ENCODE data around the gene E2F6.

Gene E2F6

DNA sequence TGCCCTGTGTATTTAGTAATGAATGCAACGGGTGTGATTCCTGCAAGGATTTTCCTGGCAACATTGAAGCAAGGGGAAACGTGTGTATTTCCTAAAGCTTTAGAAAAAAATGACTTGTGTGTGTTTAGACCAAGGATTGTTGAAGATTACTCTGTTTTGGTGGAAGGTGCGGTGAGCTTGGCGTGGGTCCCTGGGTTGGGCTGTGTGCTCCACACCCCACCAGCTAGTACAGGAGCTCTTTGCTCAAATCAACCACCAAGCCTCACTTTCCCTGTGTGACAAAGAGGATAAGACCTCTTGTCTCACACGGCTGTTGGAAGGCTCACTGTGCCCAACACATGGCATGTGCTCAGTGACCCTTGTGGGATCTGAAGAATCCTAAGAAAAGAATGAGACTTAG lies 46.5 kb upstream of the E2F6 start:
- no peak overlapping the region for H3K27ac ChIP-seq
- H3K27me3 ChIP-seq: peaks cover 15% of the 10 kb centered on the region
- TF ChIP-seq CTCF (IDR thresholded peaks at IDR 0.05): no peak
- no peaks in the 10 kb centered on the region for H3K9me3 ChIP-seq
- H3K4me3 ChIP-seq (ENCODE audit: low read depth in 1 of 2, low read length in 1 of 2): no peak overlapping the region
- H3K4me1 ChIP-seq (ENCODE audit: control insufficient read depth in 1 of 2, insufficient read depth in 1 of 2, low read depth in 1 of 2, low read length in 1 of 2): no peaks in the 10 kb centered on the region
- H3K36me3 ChIP-seq: no peaks in the 10 kb centered on the region

DNA sequence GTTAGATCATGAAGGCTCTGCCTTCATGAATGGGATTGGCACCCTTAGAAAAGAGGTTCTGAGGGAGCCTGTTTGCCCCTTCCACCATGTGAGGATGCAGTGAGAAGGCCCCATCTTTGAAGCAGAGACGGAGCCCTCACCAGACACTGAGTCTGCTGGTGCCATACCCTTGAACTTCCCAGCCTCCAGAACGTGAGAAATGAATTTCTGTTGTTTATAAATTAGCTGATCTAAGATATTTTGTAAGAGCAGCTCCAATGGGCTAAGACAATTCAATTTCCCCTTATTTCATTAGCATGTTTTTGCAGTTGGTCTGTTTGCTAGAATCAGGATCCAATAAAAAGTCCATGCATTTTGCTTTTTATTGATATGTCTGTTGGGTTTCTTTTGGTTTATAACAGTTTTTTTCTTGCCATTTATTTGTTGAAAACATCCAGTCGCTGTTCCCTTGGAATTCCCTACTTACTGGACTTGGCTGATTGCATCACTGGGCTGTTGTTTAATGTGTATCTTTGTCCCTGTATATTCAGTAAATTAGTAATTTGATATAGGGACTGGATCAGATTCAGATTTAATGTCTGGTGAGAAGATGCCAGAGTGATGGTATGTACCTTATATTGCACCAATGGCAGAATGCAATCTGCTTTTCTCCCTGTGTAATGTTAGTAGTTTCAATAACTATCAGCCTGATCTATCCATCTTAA lies 43.8 kb upstream of the E2F6 start:
- no peak for TF ChIP-seq CTCF (IDR thresholded peaks at IDR 0.05)
- Histone ChIP-seq H3K9me3 (no peaks in the 10 kb centered on the region), H3K27me3 (peaks cover 15% of the 10 kb centered on the region), H3K4me3 (ENCODE audit: low read depth in 1 of 2, low read length in 1 of 2) (no peak overlapping the region), H3K27ac (no peak overlapping the region), H3K36me3 (no peaks in the 10 kb centered on the region), H3K4me1 (ENCODE audit: control insufficient read depth in 1 of 2, insufficient read depth in 1 of 2, low read depth in 1 of 2, low read length in 1 of 2) (no peaks in the 10 kb centered on the region)

GRCh38 chr2:11508279-11508678 lies 42.3 kb upstream of the E2F6 start:
- TF ChIP-seq CTCF (IDR thresholded peaks at IDR 0.05): no peak
- Histone ChIP-seq H3K36me3 (no peaks in the 10 kb centered on the region), H3K27ac (no peak overlapping the region), H3K9me3 (no peaks in the 10 kb centered on the region), H3K4me3 (ENCODE audit: low read depth in 1 of 2, low read length in 1 of 2) (no peak overlapping the region), H3K4me1 (ENCODE audit: control insufficient read depth in 1 of 2, insufficient read depth in 1 of 2, low read depth in 1 of 2, low read length in 1 of 2) (no peaks in the 10 kb centered on the region), H3K27me3 (peaks cover 10% of the 10 kb centered on the region)

DNA sequence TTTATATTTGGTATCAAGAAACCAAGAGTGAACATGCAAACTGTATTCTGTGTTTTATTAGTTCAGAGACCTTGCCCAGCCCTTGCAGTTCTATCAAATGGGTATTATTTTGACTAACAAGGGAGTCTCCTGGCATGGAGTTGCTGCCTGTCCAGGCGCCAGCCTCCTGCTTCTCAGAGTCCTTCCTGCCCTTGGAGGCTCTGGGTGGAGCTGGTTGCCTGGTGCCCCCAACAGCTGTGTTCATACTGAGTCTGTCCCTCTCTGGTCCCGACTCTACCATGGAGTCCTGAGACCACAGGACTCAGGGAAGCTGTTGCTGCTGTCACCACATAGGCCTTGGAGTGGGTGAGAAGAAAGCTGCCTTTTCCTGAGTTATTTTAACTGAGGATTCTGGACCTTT lies 41.6 kb upstream of the E2F6 start:
- no peaks in the 10 kb centered on the region for H3K9me3 ChIP-seq
- H3K27ac ChIP-seq: no peak overlapping the region
- no peak for TF ChIP-seq CTCF (IDR thresholded peaks at IDR 0.05)
- H3K4me3 ChIP-seq (ENCODE audit: low read depth in 1 of 2, low read length in 1 of 2): no peak overlapping the region
- no peaks in the 10 kb centered on the region for H3K4me1 ChIP-seq (ENCODE audit: control insufficient read depth in 1 of 2, insufficient read depth in 1 of 2, low read depth in 1 of 2, low read length in 1 of 2)
- no peaks in the 10 kb centered on the region for H3K36me3 ChIP-seq
- peaks cover 8% of the 10 kb centered on the region for H3K27me3 ChIP-seq

DNA sequence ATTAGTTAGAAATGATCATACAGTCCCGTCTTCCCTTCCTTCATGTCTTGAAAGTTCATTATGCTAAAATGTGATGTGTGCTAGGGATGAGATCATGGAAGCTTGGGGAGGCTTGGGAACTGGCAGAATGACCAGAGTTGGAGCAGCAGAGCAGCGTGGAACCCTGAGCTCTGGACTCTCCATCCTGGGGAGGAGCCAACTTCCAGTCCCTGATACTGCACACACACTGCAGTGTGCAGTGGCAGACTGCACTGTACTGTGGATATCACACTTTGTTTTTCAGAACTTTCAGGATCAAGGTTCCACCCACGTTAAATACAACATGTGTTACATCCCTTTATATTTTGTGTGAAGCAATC lies 40.6 kb upstream of the E2F6 start:
- Histone ChIP-seq H3K4me3 (ENCODE audit: low read depth in 1 of 2, low read length in 1 of 2) (no peak overlapping the region), H3K36me3 (no peaks in the 10 kb centered on the region), H3K27ac (no peak overlapping the region), H3K9me3 (no peaks in the 10 kb centered on the region), H3K27me3 (peaks cover 3% of the 10 kb centered on the region), H3K4me1 (ENCODE audit: control insufficient read depth in 1 of 2, insufficient read depth in 1 of 2, low read depth in 1 of 2, low read length in 1 of 2) (no peaks in the 10 kb centered on the region)
- no peak for TF ChIP-seq CTCF (IDR thresholded peaks at IDR 0.05)
